Tibial artery (tissue), 4 donors: ENCODE measurements around the gene SLC44A3.

ENCODE experiments used
- DNase-seq, 2 donors: peaks; one replicate each; pipeline ENCODE4 v3.0.0-alpha.2; 2019
- H3K27ac ChIP-seq, 2 donors: fragments of 200-600 bp; sonication (generic) in 1 of 2; 1 replicate in 1 of 2; 2 replicates in 1 of 2; pipeline ENCODE4 v1.5.1; 2018 to 2019; ENCODE audit warnings: mild to moderate bottlenecking in 1 of 2
- H3K27me3 ChIP-seq, 2 donors: fragments of 200-600 bp; sonication (generic) in 1 of 2; one replicate each; pipeline versions ENCODE4 v1.5.1 to v1.6.0; 2016 to 2019
- H3K36me3 ChIP-seq, 3 donors: fragments of 200-600 bp; sonication (generic) in 2 of 3; one replicate each; pipeline ENCODE4 v1.5.1; 2016 to 2019; ENCODE audit warnings: mild to moderate bottlenecking in 2 of 3
- H3K4me1 ChIP-seq, 4 donors: fragments of 200-600 bp; sonication (generic) in 2 of 4; 1 replicate in 3 of 4; 2 replicates in 1 of 4; pipeline ENCODE4 v1.5.1; 2016 to 2019
- H3K4me3 ChIP-seq, 2 donors: fragments of 200-600 bp; sonication (generic) in 1 of 2; 1 replicate in 1 of 2; 2 replicates in 1 of 2; pipeline ENCODE4 v1.5.1; 2018 to 2019; ENCODE audit warnings: mild to moderate bottlenecking in 2 of 2
- H3K9me3 ChIP-seq, 3 donors: fragments of 200-600 bp; sonication (generic) in 1 of 3; one replicate each; pipeline ENCODE4 v1.5.1; 2016 to 2019
- intact Hi-C: fragments of 100-400 bp; cut with DNase I; formaldehyde crosslinking; loops from one replicate; pipeline ENCODE4 v1.15.0; 2023; ENCODE audit warnings: low total_unique reads
- TF ChIP-seq, protein P1 (sequence below), 2 experiments: fragments of 200-600 bp in 1 of 2; fragments of 450-650 bp in 1 of 2; IDR thresholded peaks; one replicate each; pipeline ENCODE4 v1.5.1; 2017 to 2019; ENCODE audit warnings: antibody characterized with exemption in 2 of 2, mild to moderate bottlenecking in 1 of 2, moderate library complexity in 1 of 2

SLC44A3 gene

DNA sequence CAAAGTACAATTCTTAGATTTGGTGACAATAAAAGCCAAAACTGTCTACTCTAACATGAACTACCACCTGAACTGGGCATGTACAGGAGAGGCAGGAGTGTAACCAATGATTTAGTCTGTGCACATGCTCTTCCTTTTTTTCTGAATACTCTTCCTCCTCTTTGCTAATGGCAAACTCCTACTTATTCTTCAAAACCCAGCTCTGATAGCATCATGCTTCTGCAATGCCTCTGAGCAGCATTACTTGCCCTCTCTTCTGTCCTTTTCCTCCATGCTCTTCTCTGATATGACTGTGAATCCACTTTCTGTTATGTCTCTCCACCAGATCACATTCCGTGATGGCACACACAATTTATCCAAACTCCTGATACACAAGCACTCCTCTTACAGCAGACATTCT is 75.4 kb downstream of the SLC44A3 start:
- no peaks in the 10 kb centered on the region for H3K9me3 ChIP-seq
- no peak for DNase-seq
- intact Hi-C loops = no loop called here
- TF ChIP-seq, protein P1, sequence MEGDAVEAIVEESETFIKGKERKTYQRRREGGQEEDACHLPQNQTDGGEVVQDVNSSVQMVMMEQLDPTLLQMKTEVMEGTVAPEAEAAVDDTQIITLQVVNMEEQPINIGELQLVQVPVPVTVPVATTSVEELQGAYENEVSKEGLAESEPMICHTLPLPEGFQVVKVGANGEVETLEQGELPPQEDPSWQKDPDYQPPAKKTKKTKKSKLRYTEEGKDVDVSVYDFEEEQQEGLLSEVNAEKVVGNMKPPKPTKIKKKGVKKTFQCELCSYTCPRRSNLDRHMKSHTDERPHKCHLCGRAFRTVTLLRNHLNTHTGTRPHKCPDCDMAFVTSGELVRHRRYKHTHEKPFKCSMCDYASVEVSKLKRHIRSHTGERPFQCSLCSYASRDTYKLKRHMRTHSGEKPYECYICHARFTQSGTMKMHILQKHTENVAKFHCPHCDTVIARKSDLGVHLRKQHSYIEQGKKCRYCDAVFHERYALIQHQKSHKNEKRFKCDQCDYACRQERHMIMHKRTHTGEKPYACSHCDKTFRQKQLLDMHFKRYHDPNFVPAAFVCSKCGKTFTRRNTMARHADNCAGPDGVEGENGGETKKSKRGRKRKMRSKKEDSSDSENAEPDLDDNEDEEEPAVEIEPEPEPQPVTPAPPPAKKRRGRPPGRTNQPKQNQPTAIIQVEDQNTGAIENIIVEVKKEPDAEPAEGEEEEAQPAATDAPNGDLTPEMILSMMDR (IDR thresholded peaks at IDR 0.05) = no peak
- H3K36me3 ChIP-seq = peaks cover 27 to 70% (median 56%) of the 10 kb centered on the region in 3 donors
- H3K4me1 ChIP-seq = peaks cover 0 to 25% (median 21%) of the 10 kb centered on the region in 4 donors
- H3K27me3 ChIP-seq = no peaks in the 10 kb centered on the region
- H3K4me3 ChIP-seq = no peak overlapping the region
- H3K27ac ChIP-seq = no peak overlapping the region

DNA sequence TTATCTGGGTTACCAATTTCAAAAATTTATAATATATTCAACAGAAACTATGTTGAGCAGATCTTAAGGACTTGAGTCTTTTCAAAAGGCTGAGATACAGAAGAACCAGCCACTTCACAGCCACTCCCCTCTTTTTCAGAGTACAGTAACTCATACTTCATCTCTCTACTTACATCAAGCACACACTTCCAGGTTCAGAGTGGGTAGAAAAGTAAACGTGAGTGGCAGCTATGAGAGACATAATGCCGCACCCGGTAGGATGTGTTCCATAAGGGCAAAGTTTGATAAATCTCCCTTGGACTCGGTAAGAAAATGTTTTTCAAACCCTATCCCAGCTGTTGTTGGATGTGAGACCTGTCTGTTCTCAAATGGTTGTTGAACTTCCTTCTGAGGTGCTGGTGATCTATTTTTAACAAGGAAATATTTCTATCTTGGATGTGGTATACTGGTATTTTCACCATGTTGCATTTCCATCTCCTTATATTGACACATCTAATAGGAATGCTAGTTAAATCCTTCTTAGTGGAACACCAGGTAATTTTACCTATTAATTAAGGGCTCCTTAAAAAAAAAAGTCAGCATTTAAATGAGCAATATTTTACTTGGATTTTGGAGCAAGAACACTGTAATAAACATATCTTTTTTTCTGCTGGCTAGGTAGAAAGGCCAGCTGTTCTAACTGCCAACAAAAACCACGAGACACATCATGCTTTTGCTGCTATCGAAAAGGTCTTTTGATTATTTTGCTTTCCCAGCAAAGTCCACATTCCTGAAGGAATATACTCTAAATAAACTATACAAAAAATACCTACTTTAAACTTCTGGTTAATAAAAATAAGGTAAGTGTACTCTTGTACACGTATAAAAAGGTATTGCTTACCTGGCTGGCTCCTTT is 78.6 kb downstream of the SLC44A3 start:
- Histone ChIP-seq H3K36me3 (peaks cover 27 to 57% (median 57%) of the 10 kb centered on the region in 3 donors), H3K4me1 (peaks cover 0 to 53% (median 24%) of the 10 kb centered on the region in 4 donors), H3K27ac (peak overlapping the region; percentile 51 to 55), H3K4me3 (no peak overlapping the region), H3K27me3 (no peaks in the 10 kb centered on the region), H3K9me3 (no peaks in the 10 kb centered on the region)
- DNase-seq = no peak
- TF ChIP-seq, protein P1 (IDR thresholded peaks at IDR 0.05) = no peak
- intact Hi-C loops = no loop called here

DNA sequence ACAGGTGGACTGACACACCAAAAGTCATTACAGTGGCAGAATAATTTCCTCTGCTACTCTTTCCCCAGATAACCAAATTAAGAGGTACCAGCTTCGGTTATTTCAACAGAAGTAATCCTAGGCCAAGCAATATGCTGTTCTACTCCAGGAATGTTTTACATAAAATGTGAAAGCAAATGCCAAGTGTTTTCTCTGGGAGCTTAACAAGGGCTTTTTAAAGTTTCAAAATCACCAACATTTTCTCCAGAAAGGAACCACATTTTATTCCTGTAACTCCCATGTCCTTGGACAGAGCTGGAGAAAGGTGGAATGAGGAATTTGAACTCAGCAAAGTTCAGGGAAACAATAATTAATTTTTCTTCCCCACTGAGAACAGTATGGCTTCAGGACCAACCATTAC is 79.6 kb downstream of the SLC44A3 start:
- DNase-seq = no peak
- TF ChIP-seq, protein P1 (IDR thresholded peaks at IDR 0.05) = no peak
- Histone ChIP-seq H3K27me3 (no peaks in the 10 kb centered on the region), H3K4me3 (no peak overlapping the region), H3K9me3 (no peaks in the 10 kb centered on the region), H3K4me1 (peaks cover 0 to 64% (median 27%) of the 10 kb centered on the region in 4 donors), H3K36me3 (peaks cover 27 to 57% (median 48%) of the 10 kb centered on the region in 3 donors), H3K27ac (peak overlapping the region; percentile 51 to 55)
- intact Hi-C loops = no loop called here

DNA sequence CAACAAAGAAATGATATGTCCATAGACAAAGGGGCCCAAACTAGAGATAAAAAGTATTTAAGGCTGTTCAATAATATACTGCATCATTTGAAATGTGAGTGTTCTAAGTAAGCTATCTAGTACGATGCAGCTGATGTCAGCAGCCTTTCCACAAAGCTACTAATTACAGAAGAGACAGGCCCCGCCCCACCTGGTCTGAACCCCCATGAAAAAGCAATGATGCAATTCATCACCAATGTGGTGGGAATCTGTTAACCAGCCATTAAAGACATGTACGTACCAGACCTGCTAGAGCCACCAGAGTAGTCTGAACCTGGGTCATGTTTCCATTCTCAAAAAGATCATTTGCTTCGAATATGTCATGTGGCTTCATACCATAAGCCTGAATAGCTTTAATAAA is 81.7 kb downstream of the SLC44A3 start:
- TF ChIP-seq, protein P1 (IDR thresholded peaks at IDR 0.05) = no peak
- intact Hi-C loops = no loop called here
- H3K27ac ChIP-seq = peak overlapping the region in 1 of 2 donors; percentile 25
- DNase-seq = no peak
- peaks cover 0 to 84% (median 38%) of the 10 kb centered on the region in 4 donors for H3K4me1 ChIP-seq
- no peaks in the 10 kb centered on the region for H3K9me3 ChIP-seq
- H3K27me3 ChIP-seq = no peaks in the 10 kb centered on the region
- H3K36me3 ChIP-seq = peaks cover 11 to 38% (median 28%) of the 10 kb centered on the region in 3 donors
- H3K4me3 ChIP-seq = no peak overlapping the region

DNA sequence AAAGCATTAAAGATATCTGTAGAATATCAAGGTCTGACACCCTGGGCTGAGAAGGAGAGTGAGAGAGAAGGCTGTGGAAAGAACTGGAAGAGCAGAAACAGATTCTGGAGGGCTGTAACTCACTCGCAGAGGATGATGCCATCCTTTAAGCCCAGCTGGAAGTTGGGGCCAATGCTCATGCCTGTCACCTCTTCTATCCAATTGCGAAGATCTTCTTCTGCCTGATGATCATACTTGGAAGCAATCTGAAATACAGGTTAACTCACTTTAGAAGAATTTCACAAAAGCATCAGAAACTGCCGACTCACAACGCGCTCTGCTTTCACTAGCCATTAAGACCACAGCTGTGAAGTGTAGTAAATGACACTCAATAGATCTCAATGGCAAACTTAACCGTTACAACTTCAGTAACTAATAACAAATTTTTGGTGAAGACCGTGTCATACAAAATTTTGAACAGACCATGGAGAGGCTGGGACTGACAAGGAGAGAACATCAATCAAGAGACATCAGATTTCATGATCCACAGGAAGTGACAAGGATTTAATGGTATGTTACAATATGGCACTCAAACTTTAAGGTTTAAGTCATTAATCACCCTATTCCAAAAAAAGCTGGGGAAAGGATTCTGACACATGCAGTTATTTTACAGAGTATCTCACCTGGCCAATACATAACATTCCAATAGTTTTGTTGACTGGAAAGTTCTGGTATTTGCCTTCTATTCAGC is 83.3 kb downstream of the SLC44A3 start:
- Histone ChIP-seq H3K27ac (peak overlapping the region in 1 of 2 donors; percentile 34), H3K36me3 (peaks cover 0 to 24% (median 12%) of the 10 kb centered on the region in 3 donors), H3K4me1 (peaks cover 0 to 97% (median 34%) of the 10 kb centered on the region in 4 donors), H3K9me3 (no peaks in the 10 kb centered on the region), H3K4me3 (no peak overlapping the region), H3K27me3 (no peaks in the 10 kb centered on the region)
- intact Hi-C loops = no loop called here
- DNase-seq = no peak
- TF ChIP-seq, protein P1 (IDR thresholded peaks at IDR 0.05) = no peak
